OCI-LY3 (cell line): ENCODE results near the gene KCNIP4.

Experiments used
- H2AFZ ChIP-seq: fragments of 200-600, 300-600 bp; shearing (Covaris generic); 2 replicates; pipeline ENCODE4 v1.6.0; 2014; ENCODE audit warnings: antibody characterized with exemption, low read depth, low read length
- H3K27ac ChIP-seq: fragments of 200-600, 300-600 bp; sonication (generic); 2 replicates; pipeline ENCODE4 v1.5.1; 2014; ENCODE audit warnings: mild to moderate bottlenecking, low read length, moderate library complexity, mixed read lengths
- H3K27me3 ChIP-seq: fragments of 200-600, 300-600 bp; sonication (generic); 2 replicates; pipeline ENCODE4 v1.6.1; 2014; ENCODE audit warnings: low read depth, low read length, mixed read lengths
- H3K36me3 ChIP-seq: fragments of 200-600, 300-600 bp; sonication (generic); replicated peaks from 2 replicates; pipeline ENCODE3; 2014; ENCODE audit warnings: low read depth, low read length, mixed read lengths
- H3K4me1 ChIP-seq: fragments of 300-600, 200-600 bp; sonication (generic); 2 replicates; pipeline ENCODE4 v1.6.1; 2014; ENCODE audit warnings: low read length, mixed read lengths
- H3K4me2 ChIP-seq: fragments of 200-600, 300-600 bp; sonication (generic); 2 replicates; pipeline ENCODE4 v1.6.1; 2014; ENCODE audit warnings: low read length, mixed read lengths
- H3K4me3 ChIP-seq: fragments of 300-600, 200-600 bp; sonication (generic); 2 replicates; pipeline ENCODE4 v1.5.1; 2014; ENCODE audit warnings: antibody characterized with exemption, mild to moderate bottlenecking, low read length, moderate library complexity
- H3K79me2 ChIP-seq: fragments of 300-600, 200-600 bp; shearing (Covaris generic); 2 replicates; pipeline ENCODE4 v1.6.1; 2014; ENCODE audit warnings: mild to moderate bottlenecking, low read length, mixed read lengths
- H3K9ac ChIP-seq: fragments of 300-600, 200-600 bp; shearing (Covaris generic); 2 replicates; pipeline ENCODE4 v1.6.0; 2014; ENCODE audit warnings: mild to moderate bottlenecking, low read length, moderate library complexity
- H3K9me3 ChIP-seq: fragments of 200-600, 300-600 bp; shearing (Covaris generic); 2 replicates; pipeline ENCODE4 v1.6.1; 2014; ENCODE audit warnings: low read length, mixed read lengths; ENCODE audit not compliant: insufficient read depth
- H4K20me1 ChIP-seq: fragments of 200-600, 300-600 bp; sonication (generic); 2 replicates; pipeline ENCODE4 v1.6.1; 2016; ENCODE audit warnings: low read length, mixed read lengths; ENCODE audit not compliant: insufficient read depth
- EZH2phosphoT487 ChIP-seq: fragments of 200-600 bp; shearing (Covaris generic); IDR thresholded peaks from 2 replicates; pipeline ENCODE4 v1.6.1; 2018; ENCODE audit warnings: antibody characterized with exemption, mixed run types, low read depth
- TF ChIP-seq, protein P1 (sequence below): fragments of 200-600, 300-600 bp; sonication (generic); IDR thresholded peaks from 2 replicates; pipeline ENCODE4 v1.5.1; 2014; ENCODE audit warnings: antibody characterized with exemption, low read length, low read depth

KCNIP4 gene

DNA sequence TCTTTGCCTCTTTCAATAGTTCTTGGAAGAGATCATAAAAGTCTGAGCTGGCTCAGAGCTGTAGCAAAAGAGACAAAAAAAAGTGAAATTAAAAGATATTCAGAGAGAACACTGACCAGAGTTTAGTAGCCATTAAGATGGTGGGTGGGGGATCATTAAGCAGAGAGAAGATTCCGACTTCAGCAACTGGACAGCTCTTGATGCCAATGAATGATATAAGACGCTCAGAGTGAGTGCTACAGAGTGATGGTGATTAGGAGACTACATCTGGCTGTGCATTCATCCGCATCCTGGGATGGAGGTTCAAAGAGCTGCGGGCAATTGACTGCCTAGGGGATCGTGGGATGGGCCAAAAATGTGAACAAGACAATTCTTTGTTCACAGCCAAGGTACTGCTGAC lies 1069.8 kb downstream of the KCNIP4 start:
- TF ChIP-seq, protein P1, sequence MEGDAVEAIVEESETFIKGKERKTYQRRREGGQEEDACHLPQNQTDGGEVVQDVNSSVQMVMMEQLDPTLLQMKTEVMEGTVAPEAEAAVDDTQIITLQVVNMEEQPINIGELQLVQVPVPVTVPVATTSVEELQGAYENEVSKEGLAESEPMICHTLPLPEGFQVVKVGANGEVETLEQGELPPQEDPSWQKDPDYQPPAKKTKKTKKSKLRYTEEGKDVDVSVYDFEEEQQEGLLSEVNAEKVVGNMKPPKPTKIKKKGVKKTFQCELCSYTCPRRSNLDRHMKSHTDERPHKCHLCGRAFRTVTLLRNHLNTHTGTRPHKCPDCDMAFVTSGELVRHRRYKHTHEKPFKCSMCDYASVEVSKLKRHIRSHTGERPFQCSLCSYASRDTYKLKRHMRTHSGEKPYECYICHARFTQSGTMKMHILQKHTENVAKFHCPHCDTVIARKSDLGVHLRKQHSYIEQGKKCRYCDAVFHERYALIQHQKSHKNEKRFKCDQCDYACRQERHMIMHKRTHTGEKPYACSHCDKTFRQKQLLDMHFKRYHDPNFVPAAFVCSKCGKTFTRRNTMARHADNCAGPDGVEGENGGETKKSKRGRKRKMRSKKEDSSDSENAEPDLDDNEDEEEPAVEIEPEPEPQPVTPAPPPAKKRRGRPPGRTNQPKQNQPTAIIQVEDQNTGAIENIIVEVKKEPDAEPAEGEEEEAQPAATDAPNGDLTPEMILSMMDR, result no peak
- no peak for TF ChIP-seq EZH2phosphoT487
- Histone ChIP-seq H2AFZ (no peak overlapping the region), H3K9me3 (no peaks in the 10 kb centered on the region), H3K27me3 (no peaks in the 10 kb centered on the region), H3K4me3 (no peak overlapping the region), H4K20me1 (no peaks in the 10 kb centered on the region; the same call in 1 of the 2 replicates), H3K27ac (no peak overlapping the region), H3K9ac (no peak overlapping the region), H3K79me2 (no peaks in the 10 kb centered on the region), H3K4me2 (no peak overlapping the region), H3K4me1 (no peaks in the 10 kb centered on the region), H3K36me3 (no peaks in the 10 kb centered on the region)

DNA sequence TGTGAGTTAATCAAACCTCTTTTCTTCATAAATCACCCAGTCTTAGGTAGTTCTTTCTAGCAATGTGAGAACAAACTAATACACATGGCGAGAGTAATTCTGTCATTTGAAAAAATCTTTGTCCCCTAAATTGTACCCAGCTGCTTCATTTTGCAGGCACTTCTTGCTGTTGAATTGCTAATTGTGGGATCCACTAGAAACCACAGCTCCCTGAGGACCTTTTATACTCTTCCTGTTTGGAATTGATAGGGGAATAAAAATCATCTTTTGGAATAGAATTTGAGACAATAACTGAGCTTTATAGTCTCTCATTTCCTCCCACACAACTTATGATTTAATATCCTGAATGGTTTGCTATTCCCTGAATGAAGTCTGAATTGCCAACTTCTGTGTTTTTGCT lies 1078.1 kb downstream of the KCNIP4 start:
- no peak overlapping the region for H3K4me2 ChIP-seq

DNA sequence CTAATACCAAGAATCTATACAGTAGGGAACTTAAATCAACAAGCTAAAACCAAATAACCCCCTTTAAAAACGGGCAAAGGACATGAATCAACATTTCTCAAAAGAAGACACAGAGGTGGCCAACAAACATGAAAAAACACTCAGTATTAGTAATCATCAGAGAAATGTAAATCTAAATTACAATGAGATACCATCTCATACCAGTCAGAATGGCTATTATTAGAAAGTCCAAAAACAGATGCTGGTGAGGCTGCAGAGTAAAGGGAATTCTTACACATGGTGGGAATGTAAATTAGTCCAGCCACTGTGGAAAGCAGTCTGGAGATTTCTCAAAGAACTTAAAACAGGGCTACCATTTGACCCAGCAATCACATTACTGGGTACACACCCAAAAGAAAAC lies 1080.5 kb downstream of the KCNIP4 start:
- Histone ChIP-seq H3K4me2 (no peak overlapping the region), H3K79me2 (no peaks in the 10 kb centered on the region), H4K20me1 (no peaks in the 10 kb centered on the region), H3K27ac (no peak overlapping the region), H3K4me3 (no peak overlapping the region), H3K9ac (no peak overlapping the region), H3K27me3 (no peaks in the 10 kb centered on the region), H3K4me1 (no peaks in the 10 kb centered on the region), H3K9me3 (no peaks in the 10 kb centered on the region), H3K36me3 (no peaks in the 10 kb centered on the region), H2AFZ (no peak overlapping the region)
- TF ChIP-seq, protein P1, result no peak
- no peak for TF ChIP-seq EZH2phosphoT487

More for the DNA sequence above, 1078.1 kb downstream of the KCNIP4 start:
- H4K20me1 ChIP-seq, result no peaks in the 10 kb centered on the region
- H3K4me1 ChIP-seq, result no peaks in the 10 kb centered on the region
- no peaks in the 10 kb centered on the region for H3K79me2 ChIP-seq
- H3K9me3 ChIP-seq, result no peaks in the 10 kb centered on the region
- no peak for TF ChIP-seq EZH2phosphoT487
- H3K9ac ChIP-seq, result no peak overlapping the region
- no peak overlapping the region for H3K4me3 ChIP-seq
- no peaks in the 10 kb centered on the region for H3K36me3 ChIP-seq
- H2AFZ ChIP-seq, result no peak overlapping the region
- H3K27me3 ChIP-seq, result no peaks in the 10 kb centered on the region
- H3K27ac ChIP-seq, result no peak overlapping the region

DNA sequence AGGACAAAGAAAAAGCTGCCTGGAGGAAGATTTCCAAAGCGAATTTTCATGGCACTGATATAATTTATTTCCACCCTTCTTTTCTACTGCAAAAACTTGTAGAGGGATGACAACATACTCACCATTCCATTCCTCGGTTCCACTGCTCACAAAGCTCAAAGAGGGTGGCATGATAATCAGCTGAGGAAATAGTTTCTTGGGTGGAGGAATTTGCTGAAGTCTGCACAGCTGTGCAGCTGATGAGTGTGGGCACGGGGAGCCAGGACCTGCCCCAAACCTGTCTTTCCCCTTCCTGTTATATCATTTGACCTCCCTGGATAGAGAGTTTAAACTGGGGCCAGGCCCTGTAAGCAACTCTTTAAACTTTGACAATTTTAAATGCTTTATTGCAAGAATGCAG lies 1087.7 kb downstream of the KCNIP4 start:
- no peaks in the 10 kb centered on the region for H3K27me3 ChIP-seq
- H3K9ac ChIP-seq, result no peak overlapping the region
- H3K4me3 ChIP-seq, result no peak overlapping the region
- no peaks in the 10 kb centered on the region for H3K9me3 ChIP-seq
- H3K36me3 ChIP-seq, result no peaks in the 10 kb centered on the region
- H4K20me1 ChIP-seq, result no peaks in the 10 kb centered on the region
- no peaks in the 10 kb centered on the region for H3K79me2 ChIP-seq
- TF ChIP-seq EZH2phosphoT487, result no peak
- TF ChIP-seq, protein P1, result no peak
- H2AFZ ChIP-seq, result no peak overlapping the region
- no peaks in the 10 kb centered on the region for H3K4me1 ChIP-seq
- H3K27ac ChIP-seq, result no peak overlapping the region
- no peak overlapping the region for H3K4me2 ChIP-seq
